H9 (cell line): ENCODE measurements around the gene PAPLN. TPM values are rescaled to one million over a fixed set of nuclear protein-coding genes. Genes with fewer than 3 reads are reported as not detected.

Source experiments
- DNase-seq: peaks from one replicate; pipeline ENCODE4 v3.0.0-alpha.2; 2017
- H2AFZ ChIP-seq: one replicate; pipeline ENCODE4 v1.6.1; 2013; ENCODE audit warnings: mild to moderate bottlenecking, low read length, control low read depth, moderate library complexity
- H2AK5ac ChIP-seq: 2 replicates; pipeline ENCODE4 v1.6.1; 2013; ENCODE audit warnings: low read length, control low read depth, mixed read lengths; ENCODE audit not compliant: insufficient read length
- H2BK120ac ChIP-seq: one replicate; pipeline ENCODE4 v1.6.1; 2013; ENCODE audit warnings: low read depth, mild to moderate bottlenecking, low read length, control low read depth, inconsistent platforms; ENCODE audit not compliant: poor library complexity, severe bottlenecking
- H2BK12ac ChIP-seq: 2 replicates; pipeline ENCODE4 v1.6.1; 2013; ENCODE audit warnings: low read length, control low read depth, mixed read lengths, low read depth; ENCODE audit not compliant: insufficient read length
- H2BK15ac ChIP-seq: 2 replicates; pipeline ENCODE4 v1.6.1; 2013; ENCODE audit warnings: low read depth, low read length, control low read depth
- H2BK20ac ChIP-seq: one replicate; pipeline ENCODE4 v1.6.1; 2013; ENCODE audit warnings: low read depth, mild to moderate bottlenecking, low read length, control low read depth, inconsistent platforms; ENCODE audit not compliant: poor library complexity, severe bottlenecking
- H2BK5ac ChIP-seq: 2 replicates; pipeline ENCODE4 v1.6.1; 2013; ENCODE audit warnings: low read length, control low read depth, mixed read lengths; ENCODE audit not compliant: insufficient read length
- H3K14ac ChIP-seq: 2 replicates; pipeline ENCODE4 v1.6.1; 2013; ENCODE audit warnings: low read length, control low read depth; ENCODE audit not compliant: insufficient read depth
- H3K18ac ChIP-seq: 2 replicates; pipeline ENCODE4 v1.6.1; 2013; ENCODE audit warnings: low read depth, mild to moderate bottlenecking, mixed read lengths, low read length, control low read depth; ENCODE audit not compliant: insufficient read length
- H3K23ac ChIP-seq: 2 replicates; pipeline ENCODE4 v1.6.1; 2013; ENCODE audit warnings: low read length, control low read depth, mixed read lengths, low read depth; ENCODE audit not compliant: insufficient read length
- H3K23me2 ChIP-seq: 2 replicates; pipeline ENCODE4 v1.6.1; 2013; ENCODE audit warnings: low read depth, mild to moderate bottlenecking, mixed read lengths, low read length, control low read depth; ENCODE audit not compliant: insufficient read length, poor library complexity, severe bottlenecking
- H3K27ac ChIP-seq: 2 replicates; pipeline ENCODE4 v1.5.1; 2013; ENCODE audit warnings: low read length, control low read depth, mixed read lengths, low read depth; ENCODE audit not compliant: insufficient read length
- H3K27me3 ChIP-seq: 2 replicates; pipeline ENCODE4 v1.6.1; 2013; ENCODE audit warnings: low read length, control low read depth, inconsistent platforms; ENCODE audit not compliant: insufficient read depth
- H3K4ac ChIP-seq: 2 replicates; pipeline ENCODE4 v1.6.1; 2013; ENCODE audit warnings: low read depth, mild to moderate bottlenecking, control low read depth, inconsistent platforms, low read length, moderate library complexity
- H3K4me1 ChIP-seq: 2 replicates; pipeline ENCODE4 v1.6.1; 2013; ENCODE audit warnings: low read length, control low read depth, inconsistent platforms; ENCODE audit not compliant: insufficient read depth
- H3K4me2 ChIP-seq: 2 replicates; pipeline ENCODE4 v1.6.1; 2013; ENCODE audit warnings: low read length, control low read depth, mixed read lengths; ENCODE audit not compliant: insufficient read length, insufficient read depth
- H3K56ac ChIP-seq: 2 replicates; pipeline ENCODE4 v1.6.1; 2013; ENCODE audit warnings: low read depth, mild to moderate bottlenecking, mixed read lengths, low read length, control low read depth; ENCODE audit not compliant: insufficient read length
- H3K79me1 ChIP-seq: 2 replicates; pipeline ENCODE4 v1.6.1; 2013; ENCODE audit warnings: low read depth, mild to moderate bottlenecking, moderate library complexity, low read length, control low read depth, inconsistent platforms; ENCODE audit not compliant: insufficient read depth, poor library complexity, severe bottlenecking
- H3K79me2 ChIP-seq: 2 replicates; pipeline ENCODE4 v1.6.1; 2013; ENCODE audit warnings: low read length, control low read depth, inconsistent platforms; ENCODE audit not compliant: insufficient read depth
- H3K9ac ChIP-seq: 2 replicates; pipeline ENCODE4 v1.6.1; 2013; ENCODE audit warnings: low read length, control low read depth, mixed read lengths; ENCODE audit not compliant: insufficient read length; ENCODE audit errors: extremely low read depth
- H3K9me3 ChIP-seq: one replicate; pipeline ENCODE4 v1.6.1; 2013; ENCODE audit warnings: low read depth, low read length, inconsistent platforms; ENCODE audit not compliant: control insufficient read depth
- H3T11ph ChIP-seq: one replicate; pipeline ENCODE4 v1.6.1; 2013; ENCODE audit warnings: mild to moderate bottlenecking, low read length, control low read depth, inconsistent platforms
- H4K20me1 ChIP-seq: one replicate; pipeline ENCODE4 v1.6.1; 2013; ENCODE audit not compliant: control insufficient read depth, insufficient read length, insufficient read depth
- H4K5ac ChIP-seq: 2 replicates; pipeline ENCODE4 v1.6.1; 2013; ENCODE audit warnings: low read depth, mild to moderate bottlenecking, mixed read lengths, low read length, control low read depth; ENCODE audit not compliant: insufficient read length
- H4K8ac ChIP-seq: replicated peaks from 2 replicates; pipeline ENCODE4 v1.6.1; 2013; ENCODE audit warnings: low read length, control low read depth, mixed read lengths, low read depth; ENCODE audit not compliant: insufficient read length
- H4K91ac ChIP-seq: 2 replicates; pipeline ENCODE4 v1.6.1; 2013; ENCODE audit warnings: low read depth, mild to moderate bottlenecking, moderate library complexity, mixed read lengths, low read length, control low read depth; ENCODE audit not compliant: insufficient read length
- H3K27ac Mint-ChIP-seq, 3 experiments: 2 replicates in 2 of 3; 3 replicates in 1 of 3; pipeline ENCODE4 v1.8.0; 2020 to 2021; ENCODE audit warnings: mixed read lengths in 3 of 3, mild to moderate bottlenecking in 1 of 3, moderate library complexity in 1 of 3
- H3K27me3 Mint-ChIP-seq: 2 replicates; pipeline ENCODE4 v1.8.0; 2021; ENCODE audit warnings: low read depth, mild to moderate bottlenecking, moderate library complexity, mixed read lengths
- H3K36me3 Mint-ChIP-seq, 3 experiments: 2 replicates in 2 of 3; 3 replicates in 1 of 3; pipeline ENCODE4 v1.8.0; 2020 to 2021; ENCODE audit warnings: low read depth in 3 of 3, mixed read lengths in 3 of 3; ENCODE audit not compliant: insufficient read depth in 1 of 3
- H3K4me1 Mint-ChIP-seq, 2 experiments: 2 replicates each; pipeline ENCODE4 v1.8.0; 2020; ENCODE audit warnings: mixed read lengths in 2 of 2
- H3K4me3 Mint-ChIP-seq, 2 experiments: 2 replicates in 1 of 2; 3 replicates in 1 of 2; pipeline ENCODE4 v1.8.0; 2020 to 2021; ENCODE audit warnings: mild to moderate bottlenecking in 2 of 2, mixed read lengths in 2 of 2, moderate library complexity in 1 of 2
- H3K9me3 Mint-ChIP-seq, 2 experiments: 2 replicates in 1 of 2; 3 replicates in 1 of 2; pipeline ENCODE4 v1.8.0; 2020; ENCODE audit warnings: mild to moderate bottlenecking in 2 of 2, mixed read lengths in 2 of 2, moderate library complexity in 1 of 2
- CTCF ChIP-seq: fragments of 200-600 bp; sonication (generic); conservative IDR thresholded peaks from 3 replicates; pipeline ENCODE4 v1.8.0; 2021; ENCODE audit warnings: antibody characterized with exemption, mild to moderate bottlenecking
- WGBS: extraction: QIAGEN DNeasy Blood & Tissue Kit; methylation state at CpG from one replicate; pipeline ENCODE4 v1.1.7; 2013; ENCODE audit warnings: missing lambda C conversion rate, low lambda C conversion rate, mixed read lengths; ENCODE audit not compliant: insufficient read length; ENCODE audit errors: extremely low coverage; 5-methylcytosine and 5-hydroxymethylcytosine counted together
- total RNA-seq: library from RNA; stranded (reverse); gene quantifications from 2 replicates; pipeline ENCODE4 v1.2.1, GENCODE V29; 2021

PAPLN gene
- total RNA-seq, 1 experiment from 2014 or later, result 8.5 TPM

- no peak overlapping the region for H3K4me2 ChIP-seq
- peaks cover 7% of the 10 kb centered on the region; the same call in 1 of the 2 replicates for H3K4me1 ChIP-seq
- WGBS, result no CpG with 5 or more reads among the region's 3 CpGs
- H3K23me2 ChIP-seq, result no peaks in the 10 kb centered on the region
- no peak overlapping the region for H2BK15ac ChIP-seq
- no peak overlapping the region for H3K56ac ChIP-seq
- no peaks in the 10 kb centered on the region for H3K9me3 ChIP-seq
- H3K18ac ChIP-seq, result no peak overlapping the region
- no peak overlapping the region for H2BK5ac ChIP-seq
- peak overlapping the region in 1 of 3 experiments; percentile 97; a peak in 2 of 7 replicates for H3K27ac Mint-ChIP-seq
- H4K91ac ChIP-seq, result no peak overlapping the region
- no peak overlapping the region for H3K27ac ChIP-seq
- no peak overlapping the region for H3K9ac ChIP-seq
- H3K79me2 ChIP-seq, result no peaks in the 10 kb centered on the region
- no peak overlapping the region for H2BK20ac ChIP-seq
- no peak overlapping the region for H4K5ac ChIP-seq
- H3K4me1 Mint-ChIP-seq, result peaks cover 39 to 52% of the 10 kb centered on the region in 2 experiments
- H3K27me3 Mint-ChIP-seq, result no peaks in the 10 kb centered on the region
- H2AK5ac ChIP-seq, result no peak overlapping the region
- no peaks in the 10 kb centered on the region for H3K79me1 ChIP-seq
- no peak overlapping the region for H2BK12ac ChIP-seq
- H3K4ac ChIP-seq, result no peak overlapping the region
- H3K36me3 Mint-ChIP-seq, result peaks cover 6 to 34% (median 23%) of the 10 kb centered on the region in 3 experiments; a peak in 5 of 7 replicates
- no peak for DNase-seq
- H2BK120ac ChIP-seq, result no peak overlapping the region
- no peak overlapping the region for H3K23ac ChIP-seq
- H3T11ph ChIP-seq, result no peak overlapping the region
- H3K4me3 Mint-ChIP-seq, result no peak overlapping the region
- no peak overlapping the region for H3K14ac ChIP-seq
- no peak for TF ChIP-seq CTCF
- H4K20me1 ChIP-seq, result no peaks in the 10 kb centered on the region
- H3K9me3 Mint-ChIP-seq, result no peaks in the 10 kb centered on the region
- no peak overlapping the region for H4K8ac ChIP-seq
- H3K27me3 ChIP-seq, result no peaks in the 10 kb centered on the region
- no peak overlapping the region for H2AFZ ChIP-seq
These were observed 52.0 kb downstream of the PAPLN start for GRCh38 chr14:73289308-73289707.
